HG03521 (cell line): ENCODE measurements around the gene RETREG2.

Experiments
- ATAC-seq: cut with Tn5 transposase; IDR thresholded peaks from one replicate; pipeline ENCODE4 v1.9.1; 2021; ENCODE audit warnings: mild to moderate bottlenecking, moderate library complexity; ENCODE audit not compliant: unreplicated experiment

The RETREG2 gene, protein sequence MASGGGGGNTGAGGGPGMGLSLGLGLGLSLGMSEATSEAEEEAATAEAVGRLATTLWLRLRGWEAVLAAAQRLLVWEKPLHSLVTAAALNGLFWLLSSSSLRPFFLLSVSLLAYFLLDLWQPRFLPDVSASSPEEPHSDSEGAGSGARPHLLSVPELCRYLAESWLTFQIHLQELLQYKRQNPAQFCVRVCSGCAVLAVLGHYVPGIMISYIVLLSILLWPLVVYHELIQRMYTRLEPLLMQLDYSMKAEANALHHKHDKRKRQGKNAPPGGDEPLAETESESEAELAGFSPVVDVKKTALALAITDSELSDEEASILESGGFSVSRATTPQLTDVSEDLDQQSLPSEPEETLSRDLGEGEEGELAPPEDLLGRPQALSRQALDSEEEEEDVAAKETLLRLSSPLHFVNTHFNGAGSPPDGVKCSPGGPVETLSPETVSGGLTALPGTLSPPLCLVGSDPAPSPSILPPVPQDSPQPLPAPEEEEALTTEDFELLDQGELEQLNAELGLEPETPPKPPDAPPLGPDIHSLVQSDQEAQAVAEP

DNA sequence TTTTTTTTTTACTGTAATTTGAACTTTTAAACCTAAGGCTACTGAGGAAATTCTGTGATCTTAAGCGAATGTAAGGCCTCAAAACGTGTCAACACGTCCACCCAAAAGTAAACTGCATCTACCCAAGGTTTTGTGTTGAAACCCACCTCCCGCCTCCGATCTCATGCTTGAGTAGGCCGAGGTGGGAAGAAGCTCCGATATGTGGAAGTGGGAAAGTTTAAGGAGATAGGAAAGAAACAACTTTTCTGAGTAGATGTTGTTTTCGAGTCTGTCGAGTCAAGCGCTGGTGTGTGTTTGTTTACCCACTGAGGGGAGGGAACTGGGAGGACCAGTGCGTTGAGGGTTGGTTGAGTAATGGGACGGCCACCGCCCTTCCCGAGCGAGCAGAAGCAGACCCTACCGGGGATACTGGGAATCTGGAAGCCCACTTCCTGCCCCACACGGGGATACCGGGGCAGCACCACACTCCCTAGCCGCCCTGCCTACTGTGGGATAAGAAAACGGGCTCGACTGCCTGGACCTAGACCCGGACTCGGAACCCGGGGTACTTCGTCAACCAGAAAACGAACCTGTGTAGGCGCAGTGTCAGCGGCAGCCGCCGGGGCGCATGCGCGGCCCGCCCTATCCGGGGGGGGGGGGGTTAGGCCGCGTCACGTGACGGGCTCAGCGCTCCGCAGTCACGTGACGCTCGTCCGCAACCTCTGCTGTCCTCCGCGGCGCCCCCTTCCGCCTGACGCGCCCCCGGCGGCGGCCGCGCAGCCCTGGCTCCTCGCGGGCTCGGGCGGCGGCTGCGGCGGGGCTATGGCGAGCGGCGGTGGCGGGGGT lies at the start of gene RETREG2:
RETREG2 (plus strand) TSS at position 724 of the 825 bp plus-strand sequence; CDS start at position 802, 78 bp downstream.
- ATAC-seq: peak; percentile 40

- no peak for ATAC-seq
Observed at GRCh38 chr2:219128396-219128795, 49.7 kb upstream of the RETREG2 start.

DNA sequence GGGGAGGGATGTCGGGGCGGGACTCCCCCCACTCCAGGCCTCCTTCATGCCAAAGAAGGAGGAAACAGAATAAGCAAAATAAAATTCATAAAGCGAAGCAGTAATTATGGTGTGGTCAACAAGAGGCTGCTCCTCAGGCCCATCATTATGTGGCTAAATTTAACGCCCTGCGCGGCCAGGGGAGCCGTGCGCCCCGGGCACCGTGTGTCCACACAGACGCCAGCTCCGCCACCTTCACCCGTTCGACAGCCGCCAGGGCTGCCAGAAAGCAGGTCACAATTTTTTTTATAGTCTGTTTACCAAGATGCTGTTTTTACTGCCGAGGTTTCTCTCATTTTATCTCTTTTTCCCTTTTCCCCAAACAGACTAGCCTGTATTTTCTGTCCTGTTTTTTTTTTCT lies 48.5 kb upstream of the RETREG2 start:
- no peak for ATAC-seq

- ATAC-seq: no peak
Observed at GRCh38 chr2:219131327-219131726, 46.7 kb upstream of the RETREG2 start.

DNA sequence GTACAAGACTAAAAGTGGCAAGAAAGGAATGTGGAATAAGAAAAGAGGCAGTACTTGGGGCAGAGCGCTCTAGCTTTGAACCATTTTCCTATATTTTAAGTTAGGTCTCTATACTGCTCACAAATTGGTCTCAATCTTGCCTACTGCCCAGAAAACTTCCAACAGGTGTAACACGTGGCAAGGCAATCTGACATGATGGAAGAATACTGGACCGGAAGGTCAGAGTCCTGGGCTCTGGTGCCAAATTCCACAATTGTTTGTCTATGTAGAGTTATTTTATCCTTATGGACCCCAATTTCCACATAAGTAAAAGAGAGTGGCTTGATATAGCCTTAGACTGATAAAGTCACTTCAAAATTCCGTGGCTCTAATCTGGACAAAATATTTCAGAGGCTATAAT lies 46.3 kb upstream of the RETREG2 start:
- no peak for ATAC-seq

DNA sequence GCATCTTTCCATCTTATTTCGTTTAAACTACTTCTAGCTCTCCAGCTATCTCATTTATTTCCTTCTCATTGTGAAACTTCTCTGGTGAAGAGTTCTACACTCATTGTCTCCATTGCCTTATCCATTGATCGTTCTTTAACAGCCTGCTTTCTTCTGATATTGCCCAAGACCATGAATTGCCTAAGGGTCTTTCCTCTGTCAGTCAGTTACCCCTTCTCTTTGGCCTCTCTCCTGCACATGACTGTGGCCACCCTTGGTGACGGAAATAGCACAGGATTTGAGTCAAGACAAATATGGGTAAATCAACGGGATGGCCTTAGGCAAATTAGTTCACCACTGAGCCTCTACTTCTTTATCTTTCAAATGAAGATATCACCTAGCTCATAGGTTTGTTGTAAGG lies 44.1 kb upstream of the RETREG2 start:
- ATAC-seq: no peak

- no peak for ATAC-seq
Observed at GRCh38 chr2:219140722-219141121, 37.4 kb upstream of the RETREG2 start.

DNA sequence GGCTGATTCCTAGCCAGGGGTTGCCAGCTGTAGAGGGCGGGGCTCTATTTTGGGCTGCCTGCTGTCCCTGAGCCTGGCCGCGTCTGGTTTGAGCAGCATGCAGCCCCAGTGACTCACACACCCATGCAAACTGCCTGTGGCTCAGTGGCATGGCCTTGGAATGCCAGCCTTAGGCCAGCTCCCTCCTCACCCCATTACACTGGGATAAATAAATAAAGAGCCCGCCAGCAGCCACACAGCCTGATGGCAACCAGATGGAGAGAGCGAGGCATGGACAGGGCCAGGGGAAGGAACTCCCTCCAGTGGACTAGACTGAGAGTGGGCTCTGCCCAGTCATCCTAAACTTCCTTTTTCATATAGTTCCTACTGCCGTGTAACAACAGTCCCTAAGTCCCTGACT lies 35.7 kb upstream of the RETREG2 start:
- no peak for ATAC-seq

- no peak for ATAC-seq
Observed at GRCh38 chr2:219149667-219150066, 28.4 kb upstream of the RETREG2 start.

GRCh38 chr2:219155054-219155644 lies 22.9 kb upstream of the RETREG2 start:
- ATAC-seq: no peak

DNA sequence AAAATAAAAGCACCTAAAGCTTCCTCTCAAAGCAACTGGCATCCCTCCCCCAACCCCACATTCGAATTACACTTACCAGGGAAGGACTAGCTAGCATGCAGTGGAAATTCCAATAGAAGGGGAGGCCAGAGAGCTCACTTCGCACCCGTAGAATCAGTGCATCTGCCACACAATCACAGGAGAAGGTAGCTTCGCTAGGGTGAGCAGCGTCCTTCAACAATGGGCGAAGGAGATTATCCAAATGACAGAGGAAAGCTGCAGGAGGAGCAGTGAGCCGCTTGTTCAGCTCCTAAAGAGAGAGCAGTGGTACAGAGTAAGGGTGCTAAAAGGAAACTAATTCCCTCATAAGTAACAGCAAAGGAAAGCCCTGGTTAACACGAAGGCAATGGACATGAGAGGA lies 20.7 kb upstream of the RETREG2 start:
- ATAC-seq: no peak

DNA sequence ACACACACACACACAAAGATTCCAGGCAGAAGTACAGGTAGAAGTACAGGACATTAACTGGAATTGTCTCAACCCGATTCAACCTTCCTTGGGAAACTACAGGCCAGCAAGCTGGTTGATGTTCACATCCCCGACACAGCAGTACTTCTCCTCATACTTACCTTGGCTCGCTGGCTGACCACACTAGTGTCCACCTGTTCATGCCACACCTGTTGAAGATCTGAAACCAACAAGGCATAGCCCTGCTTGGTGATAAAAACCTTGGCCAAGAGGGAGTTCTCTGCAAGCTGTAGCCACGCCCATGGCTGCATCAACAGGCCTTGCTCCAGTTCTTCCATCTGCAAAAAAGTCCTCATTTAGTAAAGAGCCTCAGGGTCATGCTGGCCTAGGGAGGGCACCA lies 20.1 kb upstream of the RETREG2 start:
- no peak for ATAC-seq

DNA sequence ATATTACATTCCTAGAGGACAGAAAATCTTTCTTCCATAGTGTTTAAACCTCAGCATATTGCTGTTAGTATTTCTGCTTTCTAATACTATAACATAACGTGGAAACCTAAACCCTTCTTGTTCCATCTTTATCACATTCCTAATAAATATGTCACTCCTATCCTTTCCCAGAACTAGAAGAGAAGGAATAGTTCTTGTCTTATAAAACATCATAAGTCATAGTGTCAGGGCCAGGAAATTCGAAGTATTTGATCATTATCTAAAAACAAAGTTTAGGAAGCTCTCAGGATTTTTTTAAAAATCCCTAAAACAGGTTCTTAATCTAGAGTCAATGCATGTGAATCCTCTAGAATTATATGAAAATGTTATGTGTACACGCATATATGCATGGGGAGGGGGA lies 19.5 kb upstream of the RETREG2 start:
- no peak for ATAC-seq

- ATAC-seq: no peak
Observed at GRCh38 chr2:219159771-219160185, 18.3 kb upstream of the RETREG2 start.

DNA sequence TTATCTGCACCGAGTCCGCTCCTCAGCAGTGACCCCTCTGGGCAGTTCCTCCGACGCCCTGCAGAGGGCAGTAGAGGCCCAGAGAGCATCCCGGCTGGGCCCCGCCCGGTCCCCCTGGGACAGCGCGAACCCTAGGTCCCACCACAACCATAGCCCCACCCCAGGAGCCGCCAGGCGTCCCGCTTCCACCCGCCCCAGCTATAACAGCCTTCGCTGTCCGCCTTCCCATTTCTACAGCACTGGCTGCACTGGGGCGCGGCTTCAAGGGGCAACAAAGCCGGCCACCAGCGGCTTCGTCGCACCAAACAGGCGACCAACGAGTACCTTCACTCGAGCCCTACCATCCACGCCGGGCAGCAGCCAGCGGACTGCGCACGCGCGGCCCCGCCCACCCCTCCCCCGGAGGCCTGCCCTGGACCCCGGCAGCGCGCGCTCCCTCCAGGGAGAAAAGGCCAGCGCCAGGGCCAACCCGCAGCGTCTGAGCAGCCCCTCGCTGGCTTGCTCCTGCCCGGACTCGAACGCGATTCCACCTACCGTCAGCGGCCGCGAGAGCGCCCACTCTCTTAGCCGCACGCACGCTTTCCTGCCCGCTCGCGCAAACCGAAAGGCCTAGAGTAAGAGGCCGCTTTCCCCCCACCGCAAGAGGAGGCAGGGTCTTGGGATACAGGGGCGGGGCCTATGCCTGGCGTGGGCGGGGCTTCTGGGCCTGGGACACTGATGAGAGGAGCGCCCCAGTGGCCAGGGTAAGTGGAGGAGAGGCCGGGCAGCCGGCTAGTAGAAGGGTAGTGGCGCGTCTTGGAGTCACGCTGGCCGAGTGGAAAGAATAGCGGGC lies 17.7 kb upstream of the RETREG2 start, which contains the start of gene NHEJ1:
NHEJ1 (minus strand) TSS at position 630 of the 832 bp plus-strand sequence. CDS start 2,453 bp downstream, outside the sequence.
- peak; percentile 78 for ATAC-seq

GRCh38 chr2:219161097-219161496 lies 17.0 kb upstream of the RETREG2 start:
- no peak for ATAC-seq

- ATAC-seq: no peak
Observed at GRCh38 chr2:219163156-219163555, 14.9 kb upstream of the RETREG2 start.

- no peak for ATAC-seq
Observed at GRCh38 chr2:219165058-219165911, 12.8 kb upstream of the RETREG2 start.

DNA sequence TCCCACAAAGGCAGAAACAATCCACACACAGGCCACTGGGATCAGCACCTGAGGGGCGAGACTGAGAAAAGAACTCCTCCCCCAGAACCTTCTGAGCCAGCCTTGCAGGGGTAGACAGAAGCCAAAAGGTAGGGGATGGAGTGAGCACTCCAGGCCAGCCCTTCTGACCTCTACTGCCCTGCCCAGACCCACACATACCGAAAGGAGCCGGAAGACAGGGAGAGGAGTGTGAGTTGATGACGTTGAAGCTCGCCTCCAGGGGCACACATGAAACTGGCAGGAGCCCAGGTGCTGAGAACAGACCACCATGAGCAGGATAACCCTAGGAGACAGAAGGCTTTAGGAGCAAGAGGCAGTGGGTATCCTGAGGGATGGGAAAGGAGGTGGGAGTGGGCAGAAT lies 10.1 kb upstream of the RETREG2 start:
- ATAC-seq: no peak
